Measurements from ENCODE around the gene OGFOD2.

DNA sequence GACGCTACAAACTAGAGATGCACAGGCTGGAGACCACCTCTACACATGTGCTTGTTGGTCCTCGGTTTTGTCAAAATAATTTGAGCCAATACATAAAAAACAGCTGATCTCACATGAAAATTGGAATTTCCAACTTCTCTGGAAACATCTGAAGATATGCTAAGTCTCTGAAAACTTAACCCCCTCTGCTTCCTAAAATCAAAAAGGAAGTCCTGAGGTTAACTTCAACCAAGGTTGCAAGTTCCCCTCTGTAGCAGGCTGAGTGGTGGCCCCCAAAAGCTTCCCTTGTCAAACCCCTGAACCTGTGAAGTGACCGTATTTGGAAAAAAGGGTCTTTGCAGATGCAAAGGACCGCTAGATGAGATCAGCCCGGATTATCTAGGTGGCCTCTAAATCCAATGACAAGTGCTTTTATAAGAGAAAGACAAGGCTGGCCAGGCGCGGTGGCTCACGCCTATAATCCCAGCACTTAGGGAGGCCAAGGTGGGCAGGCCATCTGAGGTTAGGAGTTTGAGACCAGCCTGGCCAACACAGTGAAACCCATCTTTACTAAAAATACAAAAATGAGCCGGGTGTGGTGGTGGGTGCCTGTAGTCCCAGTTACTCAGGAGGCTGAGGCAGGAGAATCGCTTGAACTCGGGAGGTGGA, 47.2 kb upstream of the OGFOD2 start:
- TF ChIP-seq ZC3H10 (CRISPR knock-in tag; IDR thresholded peaks at IDR 0.05) (no peak), RARB (CRISPR knock-in tag; IDR thresholded peaks at IDR 0.05) (no peak), ZFP3 (CRISPR knock-in tag; IDR thresholded peaks at IDR 0.05) (no peak), ARNTL (CRISPR knock-in tag; IDR thresholded peaks at IDR 0.05; ENCODE audit: borderline replicate concordance, low read depth) (no peak), BACH2 (CRISPR knock-in tag; IDR thresholded peaks at IDR 0.05; ENCODE audit: borderline replicate concordance) (no peak), CSDC2 (CRISPR knock-in tag; IDR thresholded peaks at IDR 0.05) (no peak), SNAI2 (CRISPR knock-in tag; IDR thresholded peaks at IDR 0.05) (no peak), ESRRG (CRISPR knock-in tag; IDR thresholded peaks at IDR 0.05) (no peak), TCF4 (CRISPR knock-in tag; IDR thresholded peaks at IDR 0.05; ENCODE audit: borderline replicate concordance) (no peak)
- TF ChIP-seq, protein P1, sequence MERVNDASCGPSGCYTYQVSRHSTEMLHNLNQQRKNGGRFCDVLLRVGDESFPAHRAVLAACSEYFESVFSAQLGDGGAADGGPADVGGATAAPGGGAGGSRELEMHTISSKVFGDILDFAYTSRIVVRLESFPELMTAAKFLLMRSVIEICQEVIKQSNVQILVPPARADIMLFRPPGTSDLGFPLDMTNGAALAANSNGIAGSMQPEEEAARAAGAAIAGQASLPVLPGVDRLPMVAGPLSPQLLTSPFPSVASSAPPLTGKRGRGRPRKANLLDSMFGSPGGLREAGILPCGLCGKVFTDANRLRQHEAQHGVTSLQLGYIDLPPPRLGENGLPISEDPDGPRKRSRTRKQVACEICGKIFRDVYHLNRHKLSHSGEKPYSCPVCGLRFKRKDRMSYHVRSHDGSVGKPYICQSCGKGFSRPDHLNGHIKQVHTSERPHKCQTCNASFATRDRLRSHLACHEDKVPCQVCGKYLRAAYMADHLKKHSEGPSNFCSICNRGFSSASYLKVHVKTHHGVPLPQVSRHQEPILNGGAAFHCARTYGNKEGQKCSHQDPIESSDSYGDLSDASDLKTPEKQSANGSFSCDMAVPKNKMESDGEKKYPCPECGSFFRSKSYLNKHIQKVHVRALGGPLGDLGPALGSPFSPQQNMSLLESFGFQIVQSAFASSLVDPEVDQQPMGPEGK (CRISPR knock-in tag; IDR thresholded peaks at IDR 0.05; ENCODE audit: borderline replicate concordance) = no peak
- TF ChIP-seq, protein P2, sequence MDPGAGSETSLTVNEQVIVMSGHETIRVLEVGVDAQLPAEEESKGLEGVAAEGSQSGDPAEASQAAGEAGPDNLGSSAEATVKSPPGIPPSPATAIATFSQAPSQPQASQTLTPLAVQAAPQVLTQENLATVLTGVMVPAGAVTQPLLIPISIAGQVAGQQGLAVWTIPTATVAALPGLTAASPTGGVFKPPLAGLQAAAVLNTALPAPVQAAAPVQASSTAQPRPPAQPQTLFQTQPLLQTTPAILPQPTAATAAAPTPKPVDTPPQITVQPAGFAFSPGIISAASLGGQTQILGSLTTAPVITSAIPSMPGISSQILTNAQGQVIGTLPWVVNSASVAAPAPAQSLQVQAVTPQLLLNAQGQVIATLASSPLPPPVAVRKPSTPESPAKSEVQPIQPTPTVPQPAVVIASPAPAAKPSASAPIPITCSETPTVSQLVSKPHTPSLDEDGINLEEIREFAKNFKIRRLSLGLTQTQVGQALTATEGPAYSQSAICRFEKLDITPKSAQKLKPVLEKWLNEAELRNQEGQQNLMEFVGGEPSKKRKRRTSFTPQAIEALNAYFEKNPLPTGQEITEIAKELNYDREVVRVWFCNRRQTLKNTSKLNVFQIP (CRISPR knock-in tag; IDR thresholded peaks at IDR 0.05; ENCODE audit: borderline replicate concordance, low read depth) = no peak
- TF ChIP-seq, protein P3, sequence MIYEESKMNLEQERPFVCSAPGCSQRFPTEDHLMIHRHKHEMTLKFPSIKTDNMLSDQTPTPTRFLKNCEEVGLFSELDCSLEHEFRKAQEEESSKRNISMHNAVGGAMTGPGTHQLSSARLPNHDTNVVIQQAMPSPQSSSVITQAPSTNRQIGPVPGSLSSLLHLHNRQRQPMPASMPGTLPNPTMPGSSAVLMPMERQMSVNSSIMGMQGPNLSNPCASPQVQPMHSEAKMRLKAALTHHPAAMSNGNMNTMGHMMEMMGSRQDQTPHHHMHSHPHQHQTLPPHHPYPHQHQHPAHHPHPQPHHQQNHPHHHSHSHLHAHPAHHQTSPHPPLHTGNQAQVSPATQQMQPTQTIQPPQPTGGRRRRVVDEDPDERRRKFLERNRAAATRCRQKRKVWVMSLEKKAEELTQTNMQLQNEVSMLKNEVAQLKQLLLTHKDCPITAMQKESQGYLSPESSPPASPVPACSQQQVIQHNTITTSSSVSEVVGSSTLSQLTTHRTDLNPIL (CRISPR knock-in tag; IDR thresholded peaks at IDR 0.05; ENCODE audit: low read depth) = no peak
- TF ChIP-seq, protein P4, sequence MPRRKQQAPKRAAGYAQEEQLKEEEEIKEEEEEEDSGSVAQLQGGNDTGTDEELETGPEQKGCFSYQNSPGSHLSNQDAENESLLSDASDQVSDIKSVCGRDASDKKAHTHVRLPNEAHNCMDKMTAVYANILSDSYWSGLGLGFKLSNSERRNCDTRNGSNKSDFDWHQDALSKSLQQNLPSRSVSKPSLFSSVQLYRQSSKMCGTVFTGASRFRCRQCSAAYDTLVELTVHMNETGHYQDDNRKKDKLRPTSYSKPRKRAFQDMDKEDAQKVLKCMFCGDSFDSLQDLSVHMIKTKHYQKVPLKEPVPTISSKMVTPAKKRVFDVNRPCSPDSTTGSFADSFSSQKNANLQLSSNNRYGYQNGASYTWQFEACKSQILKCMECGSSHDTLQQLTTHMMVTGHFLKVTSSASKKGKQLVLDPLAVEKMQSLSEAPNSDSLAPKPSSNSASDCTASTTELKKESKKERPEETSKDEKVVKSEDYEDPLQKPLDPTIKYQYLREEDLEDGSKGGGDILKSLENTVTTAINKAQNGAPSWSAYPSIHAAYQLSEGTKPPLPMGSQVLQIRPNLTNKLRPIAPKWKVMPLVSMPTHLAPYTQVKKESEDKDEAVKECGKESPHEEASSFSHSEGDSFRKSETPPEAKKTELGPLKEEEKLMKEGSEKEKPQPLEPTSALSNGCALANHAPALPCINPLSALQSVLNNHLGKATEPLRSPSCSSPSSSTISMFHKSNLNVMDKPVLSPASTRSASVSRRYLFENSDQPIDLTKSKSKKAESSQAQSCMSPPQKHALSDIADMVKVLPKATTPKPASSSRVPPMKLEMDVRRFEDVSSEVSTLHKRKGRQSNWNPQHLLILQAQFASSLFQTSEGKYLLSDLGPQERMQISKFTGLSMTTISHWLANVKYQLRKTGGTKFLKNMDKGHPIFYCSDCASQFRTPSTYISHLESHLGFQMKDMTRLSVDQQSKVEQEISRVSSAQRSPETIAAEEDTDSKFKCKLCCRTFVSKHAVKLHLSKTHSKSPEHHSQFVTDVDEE (CRISPR knock-in tag; IDR thresholded peaks at IDR 0.05) = no peak
